ENCODE data around the gene ANKRD44. TPM values are rescaled to one million over a fixed set of nuclear protein-coding genes. Genes with fewer than 3 reads are reported as not detected.

The ANKRD44 gene
- polyA plus RNA-seq, 2 of the 4 experiments (the other 2 are of a cell fraction), result 0.97 to 5.9 TPM

- ChIA-PET CTCF (interaction anchor here (0.5 to 3.2 kb wide), 3 partner anchors 8 to 257 kb away, joined by 3 to 27 read pairs (median 3); no protein-coding TSS in a partner anchor), POLR2A (no interaction called here)
- no peak for DNase-seq (ENCODE audit: low read depth in 1 of 2, low spot score in 1 of 2)
- no peak for ATAC-seq
- Histone ChIP-seq H3K9me3 (no peaks in the 10 kb centered on the region), H3K4me2 (no peak overlapping the region), H3K4me1 (no peaks in the 10 kb centered on the region), H3K27ac (no peak overlapping the region), H3K4me3 (no peak overlapping the region)
- WGBS (ENCODE audit: missing lambda C conversion rate), result 70% methylated on average over 6 of the region's 6 CpGs
- TF ChIP-seq EP300 (IDR thresholded peaks at IDR 0.05) (no peak), HEYL (CRISPR knock-in tag; IDR thresholded peaks at IDR 0.05) (no peak), SREBF2 (IDR thresholded peaks at IDR 0.05) (no peak), ATOH8 (CRISPR knock-in tag; IDR thresholded peaks at IDR 0.05; ENCODE audit: low read depth) (no peak)
- FAIRE-seq, result no peak
These were observed 188.7 kb downstream of the ANKRD44 start for GRCh38 chr2:197121756-197122385.

- TF ChIP-seq JUN (IDR thresholded peaks at IDR 0.05) (no peak), EP300 (IDR thresholded peaks at IDR 0.05) (no peak), POLR2A (IDR thresholded peaks at IDR 0.05; ENCODE audit: low read length) (no peak), FOXS1 (CRISPR knock-in tag; IDR thresholded peaks at IDR 0.05) (no peak), TP53 (CRISPR knock-in tag; IDR thresholded peaks at IDR 0.05) (no peak), HES2 (IDR thresholded peaks at IDR 0.05) (no peak), KDM1A (IDR thresholded peaks at IDR 0.05; ENCODE audit: low read depth) (no peak), USF2 (IDR thresholded peaks at IDR 0.05) (no peak), HEYL (CRISPR knock-in tag; IDR thresholded peaks at IDR 0.05) (no peak), CTCF (IDR thresholded peaks at IDR 0.05) (no peak), CHD4 (IDR thresholded peaks at IDR 0.05; ENCODE audit: borderline replicate concordance) (no peak), MAZ (IDR thresholded peaks at IDR 0.05; ENCODE audit: borderline replicate concordance, low read depth, low read length) (no peak), SMC3 (IDR thresholded peaks at IDR 0.05) (no peak), PBX3 (IDR thresholded peaks at IDR 0.05) (no peak), HOXB5 (CRISPR knock-in tag; IDR thresholded peaks at IDR 0.05) (no peak), EHF (CRISPR knock-in tag; IDR thresholded peaks at IDR 0.05) (no peak), NFE2L2 (conservative IDR thresholded peaks at IDR 0.05; ENCODE audit: low read length) (no peak), CBX2 (IDR thresholded peaks at IDR 0.05; ENCODE audit: borderline replicate concordance, low read depth) (no peak), SREBF2 (IDR thresholded peaks at IDR 0.05) (no peak)
- ChIA-PET POLR2A (no interaction called here), CTCF (interaction anchor here (0.5 to 3.2 kb wide), 3 partner anchors 8 to 257 kb away, joined by 3 to 27 read pairs (median 3); no protein-coding TSS in a partner anchor)
- H3K4me3 ChIP-seq, result no peak overlapping the region
- FAIRE-seq (no peak), DNase-seq (ENCODE audit: low read depth in 1 of 2, low spot score in 1 of 2) (no peak), ATAC-seq (no peak)
- WGBS (ENCODE audit: missing lambda C conversion rate), result 85% methylated on average over 8 of the region's 8 CpGs
- H3K27ac ChIP-seq, result no peak overlapping the region
- H3K4me2 ChIP-seq, result no peak overlapping the region
- H3K9me3 ChIP-seq, result no peaks in the 10 kb centered on the region
- no peaks in the 10 kb centered on the region for H3K4me1 ChIP-seq
These were observed 189.3 kb downstream of the ANKRD44 start for GRCh38 chr2:197121255-197121654.

Measured in A549 (cell line).